DMS79 treated with DMSO at 0.1 percent for 48 hours (cell line): ENCODE data around the gene NRIP1.
"Not testable (repeated sequence)": the region's sequence is repeated elsewhere in the genome, so short reads cannot be mapped to it uniquely, and the experiment has no call there.

ENCODE experiments used
- DNase-seq: peaks from one replicate; lab custom pipeline; 2025; lab: John Stamatoyannopoulos, UW

NRIP1 gene

GRCh38 chr21:15037095-15037899, 27.5 kb downstream of the NRIP1 start:
- no peak for DNase-seq

GRCh38 chr21:15036189-15036588, 28.6 kb downstream of the NRIP1 start:
- DNase-seq = no peak

GRCh38 chr21:15034126-15034853, 30.5 kb downstream of the NRIP1 start:
- no peak for DNase-seq

GRCh38 chr21:15031790-15032357, 32.9 kb downstream of the NRIP1 start:
- DNase-seq = no peak

GRCh38 chr21:15031362-15031761, 33.4 kb downstream of the NRIP1 start:
- DNase-seq = not testable (repeated sequence)

- not testable (repeated sequence) for DNase-seq
Measured at GRCh38 chr21:15030861-15031260, 33.9 kb downstream of the NRIP1 start.

GRCh38 chr21:15029077-15029476, 35.7 kb downstream of the NRIP1 start:
- DNase-seq = no peak

- no peak for DNase-seq
Measured at GRCh38 chr21:15028186-15028585, 36.6 kb downstream of the NRIP1 start.

- no peak for DNase-seq
Measured at GRCh38 chr21:15027056-15027455, 37.7 kb downstream of the NRIP1 start.

GRCh38 chr21:15026370-15026769, 38.4 kb downstream of the NRIP1 start:
- no peak for DNase-seq

- no peak for DNase-seq
Measured at GRCh38 chr21:15023776-15024175, 41.0 kb downstream of the NRIP1 start.

GRCh38 chr21:15022608-15023261, 42.1 kb downstream of the NRIP1 start:
- no peak for DNase-seq

- DNase-seq = no peak
Measured at GRCh38 chr21:15020797-15021196, 44.0 kb downstream of the NRIP1 start.

GRCh38 chr21:15018382-15018781, 46.4 kb downstream of the NRIP1 start:
- DNase-seq = no peak

- DNase-seq = no peak
Measured at GRCh38 chr21:15015622-15016471, 49.0 kb downstream of the NRIP1 start.

- no peak for DNase-seq
Measured at GRCh38 chr21:15014221-15014620, 50.6 kb downstream of the NRIP1 start.

GRCh38 chr21:15011967-15012366, 52.8 kb downstream of the NRIP1 start:
- DNase-seq = no peak

- no peak for DNase-seq
Measured at GRCh38 chr21:15010645-15011044, 54.2 kb downstream of the NRIP1 start.

- DNase-seq = no peak
Measured at GRCh38 chr21:15009837-15010363, 54.9 kb downstream of the NRIP1 start.

GRCh38 chr21:15007716-15008296, 57.0 kb downstream of the NRIP1 start:
- no peak for DNase-seq
